ENCODE data around the gene GFY. TPM values are rescaled to one million over a fixed set of nuclear protein-coding genes. Genes with fewer than 3 reads are reported as not detected.

The GFY gene
- total and polyA plus RNA-seq, 2 donors (not counting 1 experiment from before 2014, with no cell fraction given): not detected

DNA sequence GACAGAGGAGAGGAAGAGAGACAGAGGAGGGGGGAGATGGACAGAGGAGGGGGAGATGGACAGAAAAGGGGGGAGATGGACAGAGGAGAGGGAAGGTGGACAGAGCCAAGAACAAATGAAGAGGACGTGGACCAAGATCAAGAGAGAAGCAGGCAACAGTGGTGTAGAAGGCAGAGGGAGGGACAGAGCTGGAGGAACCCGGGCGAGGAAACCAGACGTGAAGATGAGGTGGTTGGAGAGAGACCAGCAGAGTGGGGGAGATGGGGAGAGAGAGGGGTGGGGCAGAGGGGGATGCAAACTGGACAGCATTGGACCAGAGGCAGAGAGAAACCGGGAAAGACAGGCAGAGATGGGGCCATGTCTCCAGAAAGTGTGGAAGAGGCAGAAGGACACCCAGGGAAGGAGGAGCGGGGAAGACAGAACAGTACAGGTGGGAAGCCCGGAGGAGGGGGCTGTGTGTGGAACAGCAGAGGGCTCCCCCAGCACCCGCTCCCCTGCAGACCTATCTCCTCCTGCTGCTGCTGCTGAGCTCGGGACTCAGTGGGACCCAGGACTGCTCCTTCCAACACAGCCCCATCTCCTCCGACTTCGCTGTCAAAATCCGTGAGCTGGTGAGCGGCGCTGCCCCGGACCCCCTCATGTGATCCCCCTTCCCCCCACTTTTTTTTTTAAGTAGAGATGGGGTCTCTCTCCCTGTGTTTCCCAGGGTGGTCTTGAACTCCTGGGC is 50.2 kb downstream of the GFY start:
- Histone ChIP-seq H3K4me1 (ENCODE audit: control insufficient read depth in 2 of 2, insufficient read depth in 2 of 2, low read length in 2 of 2) (peaks cover 35 to 60% of the 10 kb centered on the region in 2 donors), H3K9me3 (ENCODE audit: control extremely low read depth in 1 of 3, control insufficient read depth in 2 of 3, insufficient read depth in 1 of 3, low read length in 2 of 3) (no peaks in the 10 kb centered on the region), H3K4me3 (ENCODE audit: control extremely low read depth in 1 of 5, extremely low read depth in 1 of 5, insufficient read depth in 1 of 5, low read depth in 2 of 5, low read length in 4 of 5) (no peak overlapping the region), H3K9ac (ENCODE audit: low read length) (peak overlapping the region; percentile 90), H3K36me3 (replicated peaks in 1 of 2; ENCODE audit: control extremely low read depth in 1 of 2, control insufficient read depth in 1 of 2, extremely low read depth in 1 of 2, insufficient read depth in 2 of 2, low read length in 1 of 2) (peaks cover 0 to 6% of the 10 kb centered on the region in 2 experiments), H4K20me1 (ENCODE audit: control insufficient read depth, insufficient read depth, low read length, poor library complexity, severe bottlenecking) (no peaks in the 10 kb centered on the region), H3K4me2 (replicated peaks; ENCODE audit: low read depth, low read length, poor library complexity, severe bottlenecking) (peak overlapping the region; percentile 97), H3K27me3 (replicated peaks in 1 of 4; ENCODE audit: control extremely low read depth in 1 of 4, control insufficient read depth in 3 of 4, insufficient read depth in 4 of 4, low read length in 3 of 4) (no peaks in the 10 kb centered on the region), H2AFZ (ENCODE audit: insufficient read depth, low read depth, low read length, poor library complexity, severe bottlenecking) (peak overlapping the region; percentile 86), H3K79me2 (ENCODE audit: control insufficient read depth, insufficient read depth, low read length) (peaks cover 29% of the 10 kb centered on the region), H3K27ac (ENCODE audit: low read length in 2 of 2) (peak overlapping the region in 1 of 2 donors; percentile 81)
- TF ChIP-seq, protein P1, sequence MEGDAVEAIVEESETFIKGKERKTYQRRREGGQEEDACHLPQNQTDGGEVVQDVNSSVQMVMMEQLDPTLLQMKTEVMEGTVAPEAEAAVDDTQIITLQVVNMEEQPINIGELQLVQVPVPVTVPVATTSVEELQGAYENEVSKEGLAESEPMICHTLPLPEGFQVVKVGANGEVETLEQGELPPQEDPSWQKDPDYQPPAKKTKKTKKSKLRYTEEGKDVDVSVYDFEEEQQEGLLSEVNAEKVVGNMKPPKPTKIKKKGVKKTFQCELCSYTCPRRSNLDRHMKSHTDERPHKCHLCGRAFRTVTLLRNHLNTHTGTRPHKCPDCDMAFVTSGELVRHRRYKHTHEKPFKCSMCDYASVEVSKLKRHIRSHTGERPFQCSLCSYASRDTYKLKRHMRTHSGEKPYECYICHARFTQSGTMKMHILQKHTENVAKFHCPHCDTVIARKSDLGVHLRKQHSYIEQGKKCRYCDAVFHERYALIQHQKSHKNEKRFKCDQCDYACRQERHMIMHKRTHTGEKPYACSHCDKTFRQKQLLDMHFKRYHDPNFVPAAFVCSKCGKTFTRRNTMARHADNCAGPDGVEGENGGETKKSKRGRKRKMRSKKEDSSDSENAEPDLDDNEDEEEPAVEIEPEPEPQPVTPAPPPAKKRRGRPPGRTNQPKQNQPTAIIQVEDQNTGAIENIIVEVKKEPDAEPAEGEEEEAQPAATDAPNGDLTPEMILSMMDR (IDR thresholded peaks at IDR 0.05): no peak
- Mint-ChIP-seq H3K27ac (peak overlapping the region; percentile 75), H3K9me3 (ENCODE audit: insufficient read depth) (no peaks in the 10 kb centered on the region), H3K4me3 (peak overlapping the region; percentile 93), H3K27me3 (no peaks in the 10 kb centered on the region), H3K4me1 (peaks cover 48% of the 10 kb centered on the region)
- ATAC-seq (ENCODE audit: low read depth): no peak
- POLR2A ChIA-PET: interaction anchor here (0.5 to 0.7 kb wide), 3 partner anchors 15 to 33 kb away, joined by 3 to 7 read pairs (median 3); no protein-coding TSS in a partner anchor
- 74% methylated on average over 7 of the region's 15 CpGs for WGBS (ENCODE audit: insufficient coverage)
- intact Hi-C loops (cut with micrococcal nuclease): loop anchor here (10.0 kb wide), 1 partner anchor 841 kb away; the partner anchor contains the start of gene DBP
- CTCF ChIA-PET: interaction anchor here (0.9 to 2.1 kb wide), 7 partner anchors 59 to 254 kb away, joined by 3 to 13 read pairs (median 4); no protein-coding TSS in a partner anchor
- DNase-seq: peak; percentile 18

Measured in B cell (primary cell).